ENCODE measurements around the gene LBX2.

The LBX2 gene

GRCh38 chr2:74450570-74451190, 48.7 kb downstream of the LBX2 start:
- no peak for DNase-seq

GRCh38 chr2:74448771-74449170, 50.6 kb downstream of the LBX2 start:
- DNase-seq, result no peak

All from activated effector memory CD4-positive, alpha-beta T cell treated with anti-CD3 and anti-CD28 coated beads, Interleukin-2, amount 50 U/mL, for 16 hours (primary cell).